Measurements from ENCODE around the gene RAB37.

The RAB37 gene

GRCh38 chr17:74756891-74757290 lies 19.8 kb downstream of the RAB37 start:
- no peak for DNase-seq (ENCODE audit: low spot score)
- no peak for TF ChIP-seq CTCF (IDR thresholded peaks at IDR 0.05; ENCODE audit: poor library complexity, severe bottlenecking)
- Histone ChIP-seq H3K4me3 (ENCODE audit: severe bottlenecking) (no peak overlapping the region), H3K36me3 (ENCODE audit: low read depth) (peaks cover 7% of the 10 kb centered on the region), H3K27me3 (ENCODE audit: insufficient read depth, poor library complexity, severe bottlenecking) (no peaks in the 10 kb centered on the region), H3K27ac (ENCODE audit: poor library complexity, severe bottlenecking) (peak overlapping the region; percentile 76), H3K9me3 (ENCODE audit: severe bottlenecking) (no peaks in the 10 kb centered on the region), H3K4me1 (ENCODE audit: insufficient read depth, poor library complexity, severe bottlenecking) (peaks cover 42% of the 10 kb centered on the region)
- ATAC-seq (ENCODE audit: low read depth), result no peak

GRCh38 chr17:74757502-74757901 lies 20.4 kb downstream of the RAB37 start:
- H3K27ac ChIP-seq (ENCODE audit: poor library complexity, severe bottlenecking), result peak overlapping the region; percentile 76
- no peaks in the 10 kb centered on the region for H3K27me3 ChIP-seq (ENCODE audit: insufficient read depth, poor library complexity, severe bottlenecking)
- H3K4me3 ChIP-seq (ENCODE audit: severe bottlenecking), result no peak overlapping the region
- H3K9me3 ChIP-seq (ENCODE audit: severe bottlenecking), result no peaks in the 10 kb centered on the region
- DNase-seq (ENCODE audit: low spot score) (no peak), ATAC-seq (ENCODE audit: low read depth) (0 out of 3 replicates have a peak, but pooled peaks have one; percentile 11)
- H3K4me1 ChIP-seq (ENCODE audit: insufficient read depth, poor library complexity, severe bottlenecking), result peaks cover 42% of the 10 kb centered on the region
- no peak for TF ChIP-seq CTCF (IDR thresholded peaks at IDR 0.05; ENCODE audit: poor library complexity, severe bottlenecking)
- H3K36me3 ChIP-seq (ENCODE audit: low read depth), result peaks cover 5% of the 10 kb centered on the region

- Histone ChIP-seq H3K27ac (ENCODE audit: poor library complexity, severe bottlenecking) (peak overlapping the region; percentile 76), H3K36me3 (ENCODE audit: low read depth) (no peaks in the 10 kb centered on the region), H3K27me3 (ENCODE audit: insufficient read depth, poor library complexity, severe bottlenecking) (no peaks in the 10 kb centered on the region), H3K4me3 (ENCODE audit: severe bottlenecking) (no peak overlapping the region), H3K4me1 (ENCODE audit: insufficient read depth, poor library complexity, severe bottlenecking) (peaks cover 42% of the 10 kb centered on the region), H3K9me3 (ENCODE audit: severe bottlenecking) (no peaks in the 10 kb centered on the region)
- DNase-seq (ENCODE audit: low spot score) (no peak), ATAC-seq (ENCODE audit: low read depth) (peak; percentile 24; the same call in 2 of the 3 replicates)
- TF ChIP-seq CTCF (IDR thresholded peaks at IDR 0.05; ENCODE audit: poor library complexity, severe bottlenecking), result no peak
These were observed 21.1 kb downstream of the RAB37 start for GRCh38 chr17:74757931-74758847.

GRCh38 chr17:74758848-74759168 lies 21.8 kb downstream of the RAB37 start:
- peaks cover 42% of the 10 kb centered on the region for H3K4me1 ChIP-seq (ENCODE audit: insufficient read depth, poor library complexity, severe bottlenecking)
- no peaks in the 10 kb centered on the region for H3K9me3 ChIP-seq (ENCODE audit: severe bottlenecking)
- H3K4me3 ChIP-seq (ENCODE audit: severe bottlenecking), result no peak overlapping the region
- no peak for TF ChIP-seq CTCF (IDR thresholded peaks at IDR 0.05; ENCODE audit: poor library complexity, severe bottlenecking)
- peak; percentile 61 for ATAC-seq (ENCODE audit: low read depth)
- no peak for DNase-seq (ENCODE audit: low spot score)
- H3K36me3 ChIP-seq (ENCODE audit: low read depth), result no peaks in the 10 kb centered on the region
- peak overlapping the region; percentile 76 for H3K27ac ChIP-seq (ENCODE audit: poor library complexity, severe bottlenecking)
- H3K27me3 ChIP-seq (ENCODE audit: insufficient read depth, poor library complexity, severe bottlenecking), result no peaks in the 10 kb centered on the region
